Body of pancreas (tissue), 4 donors: ENCODE measurements around the gene UPF3B. TPM values are rescaled to one million over a fixed set of nuclear protein-coding genes. Genes with fewer than 3 reads are reported as not detected.
A peak's percentile ranks its signal among the peaks of the same experiment; 100 is the strongest.

Source experiments
- ATAC-seq: fragments of 150-250 bp; one replicate; pipeline ENCODE4 v1.9.1; 2016
- DNase-seq, 4 donors: peaks; one replicate each; pipeline ENCODE4 v3.0.0-alpha.2; 2019
- H3K27ac ChIP-seq, 4 donors: fragments of 200-600 bp; sonication (generic); 1 replicate in 3 of 4; 2 replicates in 1 of 4; pipeline versions ENCODE4 v1.5.1 to v1.6.1; 2016 to 2019; ENCODE audit warnings: mild to moderate bottlenecking in 1 of 4, mixed read lengths in 1 of 4, moderate library complexity in 1 of 4
- H3K27me3 ChIP-seq, 2 donors: fragments of 200-600 bp; sonication (generic); one replicate each; pipeline ENCODE4 v1.6.0; 2016; ENCODE audit warnings: mild to moderate bottlenecking in 1 of 2
- H3K36me3 ChIP-seq, 2 donors: fragments of 200-600 bp; sonication (generic); replicated peaks in 1 of 2; 2 replicates each; pipeline ENCODE4 v1.5.1; 2016; ENCODE audit warnings: low read depth in 2 of 2; ENCODE audit not compliant: insufficient read depth in 1 of 2
- H3K4me1 ChIP-seq: fragments of 200-600 bp; sonication (generic); one replicate; pipeline ENCODE4 v1.6.0; 2016
- H3K4me3 ChIP-seq, 2 donors: fragments of 200-600 bp; sonication (generic); 1 replicate in 1 of 2; 2 replicates in 1 of 2; pipeline ENCODE4 v1.5.1; 2016 to 2019
- H3K9me3 ChIP-seq, 3 donors: fragments of 200-600 bp; sonication (generic); 1 replicate in 2 of 3; 2 replicates in 1 of 3; pipeline ENCODE4 v1.5.1; 2016
- POLR2A ChIP-seq, 3 donors: fragments of 450-650 bp; IDR thresholded peaks; one replicate each; pipeline ENCODE4 v1.6.1; 2016; ENCODE audit warnings: antibody characterized with exemption in 3 of 3, mild to moderate bottlenecking in 2 of 3
- WGBS, 2 donors: methylation state at CpG; one replicate each; pipeline ENCODE4 v1.1.5; 2017; 5-methylcytosine and 5-hydroxymethylcytosine counted together
- intact Hi-C: fragments of 100-400 bp; cut with DNase I; formaldehyde crosslinking; loops from one replicate; pipeline ENCODE4 v1.15.1; 2023
- total RNA-seq, 2 donors: library from RNA; depleted of rRNA; stranded (reverse); fragments of >200 nt; gene quantifications; one replicate each; pipeline ENCODE4 v1.1.0, GENCODE V29; 2016
- TF ChIP-seq, protein P1 (sequence below), 7 experiments: fragments of 450-650 bp in 4 of 7; fragments of 200-600 bp in 3 of 7; sonication (generic) in 3 of 7; IDR thresholded peaks; one replicate each; pipeline ENCODE4 v1.5.1; 2016 to 2019; ENCODE audit warnings: antibody characterized with exemption in 7 of 7

The UPF3B gene
- total RNA-seq, 2 donors from 2014 or later: 2.6 to 4.2 TPM

DNA sequence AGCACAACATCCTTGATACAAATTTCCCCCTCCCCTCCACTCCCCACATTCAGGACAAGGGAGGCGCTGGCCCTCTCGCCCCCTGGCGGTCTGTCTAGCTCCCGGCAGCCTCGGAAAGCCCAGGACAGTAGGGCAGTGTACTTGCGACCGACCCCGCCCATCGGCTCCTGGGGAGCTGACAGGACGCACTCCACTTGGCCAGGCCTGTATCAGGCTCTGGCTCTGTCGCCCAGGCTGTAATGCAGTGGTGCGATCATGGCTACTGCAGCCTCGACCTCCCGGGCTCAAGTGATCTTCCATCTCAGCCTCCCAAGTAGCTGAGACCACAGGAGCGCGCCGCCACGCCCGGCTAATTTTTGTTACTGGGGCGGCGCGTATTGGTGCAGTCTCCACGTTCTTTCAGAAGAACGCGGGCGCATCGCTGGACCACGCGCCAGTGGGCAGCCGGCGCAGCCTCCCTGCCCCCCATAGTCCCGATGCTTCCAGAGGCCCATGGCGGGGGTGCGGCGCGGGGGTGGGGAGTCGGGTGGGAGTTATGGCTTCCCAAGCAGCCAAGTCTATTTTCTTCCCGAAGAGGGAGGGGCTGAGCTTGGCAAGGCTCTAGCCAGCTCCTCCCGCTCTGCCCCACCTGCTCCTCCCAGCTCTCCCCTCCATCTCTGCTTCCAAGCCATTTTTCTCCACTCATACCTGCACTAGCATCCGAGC lies 35.1 kb upstream of the UPF3B start:
- peak; percentile 56 to 70 (median 59) for DNase-seq
- no peak overlapping the region for H3K4me3 ChIP-seq
- 11 to 12% methylated on average over 3 to 17 of the region's 40 CpGs for WGBS, 2 donors

DNA sequence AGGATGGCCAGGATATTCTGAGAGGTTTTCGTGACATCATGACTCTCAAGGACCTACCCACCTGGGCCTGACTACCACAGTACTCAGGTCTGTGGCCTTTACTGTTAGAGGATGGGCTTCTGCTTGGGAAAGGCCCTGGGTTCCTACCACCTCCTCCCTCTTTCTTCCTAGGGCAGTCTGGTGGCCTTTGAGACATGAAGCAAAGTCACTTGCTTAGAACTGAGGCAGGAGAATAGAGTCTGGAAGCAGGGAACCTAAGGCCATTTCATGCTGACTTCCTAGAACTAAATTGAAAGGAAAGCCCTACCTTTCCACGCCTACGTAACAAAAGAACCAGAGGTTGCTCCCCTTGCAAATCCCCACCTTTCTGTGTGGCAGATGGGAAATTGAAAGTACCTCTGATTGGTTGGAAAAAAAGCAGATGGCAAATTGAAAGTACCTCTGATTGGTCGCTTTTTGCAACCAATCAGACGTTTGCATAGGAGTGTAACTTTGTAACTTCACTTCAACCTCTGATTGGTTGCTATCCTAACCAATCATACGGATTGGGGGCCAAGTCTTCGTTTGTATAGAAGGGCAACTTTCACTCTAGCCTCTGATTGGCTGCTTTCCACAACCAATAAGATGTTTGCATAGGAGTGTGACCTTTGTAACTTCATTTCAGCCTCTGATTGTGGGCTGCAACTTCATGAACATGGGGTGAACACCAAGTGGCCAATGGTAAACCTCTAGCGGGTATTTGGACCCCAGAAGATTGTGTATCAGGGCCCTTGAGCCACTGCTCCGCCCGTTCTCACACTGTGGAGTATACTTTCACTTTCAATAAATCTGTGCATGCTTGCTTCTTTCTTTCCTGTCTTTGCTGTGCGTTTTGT lies 33.0 kb upstream of the UPF3B start:
- Histone ChIP-seq H3K9me3 (no peaks in the 10 kb centered on the region), H3K36me3 (no peaks in the 10 kb centered on the region), H3K4me1 (no peaks in the 10 kb centered on the region), H3K27ac (no peak overlapping the region), H3K4me3 (no peak overlapping the region), H3K27me3 (no peaks in the 10 kb centered on the region)
- TF ChIP-seq, protein P1, sequence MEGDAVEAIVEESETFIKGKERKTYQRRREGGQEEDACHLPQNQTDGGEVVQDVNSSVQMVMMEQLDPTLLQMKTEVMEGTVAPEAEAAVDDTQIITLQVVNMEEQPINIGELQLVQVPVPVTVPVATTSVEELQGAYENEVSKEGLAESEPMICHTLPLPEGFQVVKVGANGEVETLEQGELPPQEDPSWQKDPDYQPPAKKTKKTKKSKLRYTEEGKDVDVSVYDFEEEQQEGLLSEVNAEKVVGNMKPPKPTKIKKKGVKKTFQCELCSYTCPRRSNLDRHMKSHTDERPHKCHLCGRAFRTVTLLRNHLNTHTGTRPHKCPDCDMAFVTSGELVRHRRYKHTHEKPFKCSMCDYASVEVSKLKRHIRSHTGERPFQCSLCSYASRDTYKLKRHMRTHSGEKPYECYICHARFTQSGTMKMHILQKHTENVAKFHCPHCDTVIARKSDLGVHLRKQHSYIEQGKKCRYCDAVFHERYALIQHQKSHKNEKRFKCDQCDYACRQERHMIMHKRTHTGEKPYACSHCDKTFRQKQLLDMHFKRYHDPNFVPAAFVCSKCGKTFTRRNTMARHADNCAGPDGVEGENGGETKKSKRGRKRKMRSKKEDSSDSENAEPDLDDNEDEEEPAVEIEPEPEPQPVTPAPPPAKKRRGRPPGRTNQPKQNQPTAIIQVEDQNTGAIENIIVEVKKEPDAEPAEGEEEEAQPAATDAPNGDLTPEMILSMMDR (IDR thresholded peaks at IDR 0.05): no peak
- TF ChIP-seq POLR2A (IDR thresholded peaks at IDR 0.05): no peak
- ATAC-seq: no peak
- no peak for DNase-seq
- intact Hi-C loops: no loop called here
- WGBS, 2 donors: 72 to 84% methylated on average over 10 to 11 of the region's 11 CpGs

More for the DNA sequence above, 35.1 kb upstream of the UPF3B start:
- Histone ChIP-seq H3K9me3 (no peaks in the 10 kb centered on the region), H3K4me1 (no peaks in the 10 kb centered on the region), H3K27me3 (no peaks in the 10 kb centered on the region), H3K27ac (no peak overlapping the region), H3K36me3 (no peaks in the 10 kb centered on the region)
- ATAC-seq: peak; percentile 86
- intact Hi-C loops: no loop called here
- TF ChIP-seq POLR2A (IDR thresholded peaks at IDR 0.05): no peak
- TF ChIP-seq, protein P1 (IDR thresholded peaks at IDR 0.05): peak; percentile 12 to 50 (median 36)

DNA sequence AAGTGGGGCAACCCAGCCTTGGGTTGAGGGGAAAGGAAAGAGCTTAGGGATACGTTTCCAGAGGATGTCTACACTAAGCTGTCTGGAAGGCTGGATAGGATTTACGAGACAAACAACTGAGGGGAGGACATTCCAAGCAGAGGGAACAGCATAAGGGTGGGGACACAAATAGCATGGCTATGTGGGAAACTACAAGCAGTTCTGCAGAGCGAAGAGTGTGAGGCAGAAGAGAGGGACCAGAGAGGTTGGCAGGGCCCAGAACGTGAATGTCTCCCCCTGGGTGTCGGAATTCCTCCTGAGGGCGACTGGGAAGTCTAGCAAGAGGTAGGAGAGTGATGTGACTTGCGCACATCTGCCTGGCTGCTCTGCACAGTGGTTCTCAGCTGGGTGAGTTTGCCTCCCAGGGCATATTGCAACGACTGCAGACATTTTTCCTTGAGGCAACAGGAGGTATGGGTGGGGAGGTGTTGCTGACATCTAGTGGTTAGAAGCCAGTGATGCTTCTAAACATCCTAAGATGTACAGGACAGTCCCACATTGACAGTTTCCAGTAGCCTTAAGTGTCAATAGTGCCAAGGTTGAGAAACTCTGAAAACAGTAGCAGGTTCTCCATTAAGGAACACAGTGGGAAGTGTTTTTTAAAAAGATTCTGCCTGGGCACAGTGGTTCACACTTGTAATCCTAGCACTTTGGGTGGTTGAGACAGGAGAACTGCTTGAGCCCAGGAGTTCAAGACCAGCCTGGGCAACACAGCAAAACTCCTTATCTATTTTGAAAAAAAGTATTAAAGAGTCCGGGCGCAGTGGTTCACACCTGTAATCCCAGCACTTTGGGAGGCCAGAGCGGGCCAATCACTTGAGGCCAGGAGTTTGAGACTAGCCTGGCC lies 28.0 kb upstream of the UPF3B start:
- 45 to 54% methylated on average over 7 to 9 of the region's 11 CpGs for WGBS, 2 donors
- TF ChIP-seq, protein P1 (IDR thresholded peaks at IDR 0.05): peak; percentile 26 to 65 (median 57)
- no peak for TF ChIP-seq POLR2A (IDR thresholded peaks at IDR 0.05)
- Histone ChIP-seq H3K27me3 (no peaks in the 10 kb centered on the region), H3K27ac (no peak overlapping the region), H3K9me3 (no peaks in the 10 kb centered on the region), H3K36me3 (no peaks in the 10 kb centered on the region), H3K4me1 (no peaks in the 10 kb centered on the region), H3K4me3 (no peak overlapping the region)
- ATAC-seq (peak; percentile 75), DNase-seq (peak; percentile 13 to 43 (median 34))
- intact Hi-C loops: no loop called here

DNA sequence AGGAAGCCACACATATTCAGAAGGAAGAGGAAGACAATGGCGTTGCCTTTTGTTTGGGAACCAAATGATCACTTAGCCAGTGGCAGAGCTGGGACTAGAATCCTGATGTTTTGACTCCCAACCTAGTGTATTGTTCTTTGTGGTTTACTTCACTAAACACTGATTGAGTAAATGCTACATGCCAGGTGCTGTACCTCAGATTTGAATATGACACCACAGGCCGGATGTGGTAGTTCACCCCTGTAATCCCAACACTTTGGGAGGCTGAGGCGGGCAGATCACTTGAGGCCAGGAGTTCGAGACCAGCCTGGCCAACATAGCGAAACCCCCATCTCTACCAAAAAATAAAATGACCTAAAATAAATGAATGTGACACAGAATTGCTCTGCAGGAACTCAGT lies 27.3 kb upstream of the UPF3B start:
- Histone ChIP-seq H3K27ac (no peak overlapping the region), H3K9me3 (no peaks in the 10 kb centered on the region), H3K4me3 (no peak overlapping the region), H3K36me3 (no peaks in the 10 kb centered on the region), H3K27me3 (no peaks in the 10 kb centered on the region), H3K4me1 (no peaks in the 10 kb centered on the region)
- 84 to 93% methylated on average over 4 to 5 of the region's 5 CpGs for WGBS, 2 donors
- intact Hi-C loops: no loop called here
- no peak for ATAC-seq
- TF ChIP-seq POLR2A (IDR thresholded peaks at IDR 0.05): no peak
- TF ChIP-seq, protein P1 (IDR thresholded peaks at IDR 0.05): no peak
- DNase-seq: no peak
